NCI-H524 treated with DMSO at 0.1 percent for 48 hours (cell line): ENCODE results near the gene FAM53B.

Source experiments
- DNase-seq: peaks from one replicate; lab custom pipeline; 2025; lab: John Stamatoyannopoulos, UW

Gene FAM53B

GRCh38 chr10:124574456-124575070, 169.6 kb downstream of the FAM53B start:
- no peak for DNase-seq

- DNase-seq = no peak
Measured at GRCh38 chr10:124573726-124574455, 170.3 kb downstream of the FAM53B start.

- DNase-seq = no peak
Measured at GRCh38 chr10:124572751-124573150, 171.4 kb downstream of the FAM53B start.

GRCh38 chr10:124570646-124571045, 173.5 kb downstream of the FAM53B start:
- no peak for DNase-seq

GRCh38 chr10:124569623-124570470, 174.3 kb downstream of the FAM53B start:
- DNase-seq = no peak
